ENCODE results near the gene CIPC. TPM values are rescaled to one million over a fixed set of nuclear protein-coding genes. Genes with fewer than 3 reads are reported as not detected.
A peak's percentile ranks its signal among the peaks of the same experiment; 100 is the strongest.

Gene CIPC
- 10 to 100 TPM; 13.9 to 26.8 (median 25.3) TPM for polyA plus RNA-seq (ENCODE audit: insufficient read length in 4 of 4)

DNA sequence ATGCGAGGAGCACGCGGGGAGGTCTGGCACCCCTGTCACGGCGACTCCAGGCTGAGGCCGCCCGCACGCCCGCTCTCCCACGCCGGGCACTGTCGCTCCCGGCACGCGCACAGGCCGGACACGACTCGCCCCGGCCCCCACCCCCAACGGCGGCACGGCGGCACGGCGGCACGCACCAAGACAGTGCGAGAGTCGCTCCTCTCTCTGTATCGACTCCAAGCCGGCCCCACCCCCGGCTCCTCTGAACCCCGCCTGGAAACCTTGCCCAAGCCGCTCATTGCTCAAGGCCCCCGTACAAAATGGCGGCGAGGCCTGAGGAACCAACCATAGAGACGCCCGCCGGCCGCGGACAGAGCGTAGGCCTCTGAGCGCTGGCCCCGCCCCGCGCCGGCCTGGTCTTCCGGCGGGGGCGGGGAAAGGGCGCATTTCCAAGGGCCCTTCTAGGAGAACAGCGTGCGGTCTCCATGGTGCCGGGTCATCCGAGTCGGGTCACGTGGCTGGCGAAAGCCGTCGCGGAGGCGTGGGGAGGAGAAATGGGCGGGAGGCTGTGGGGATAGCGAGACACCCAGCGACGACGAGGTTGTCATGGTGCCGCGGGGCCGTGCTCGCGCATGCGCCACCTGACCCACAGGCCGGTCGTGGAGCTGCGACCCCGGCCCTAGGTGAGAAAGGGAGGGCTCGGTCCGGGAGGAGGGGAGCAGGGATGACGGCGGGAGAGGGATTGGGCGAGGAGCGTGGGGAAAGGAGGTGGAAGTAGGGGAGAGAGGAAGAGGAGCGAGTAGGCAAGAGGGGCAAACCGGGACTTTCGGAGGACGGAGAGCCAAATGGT is at the start of gene CIPC:
Gene CIPC (plus strand): TSS at position 559 of the 829 bp plus-strand sequence. CDS start 7,451 bp downstream, outside the sequence.
- DNase-seq (ENCODE audit: low read depth in 4 of 4, low spot score in 3 of 4), result peak; percentile 97 to 99 (median 99)

DNA sequence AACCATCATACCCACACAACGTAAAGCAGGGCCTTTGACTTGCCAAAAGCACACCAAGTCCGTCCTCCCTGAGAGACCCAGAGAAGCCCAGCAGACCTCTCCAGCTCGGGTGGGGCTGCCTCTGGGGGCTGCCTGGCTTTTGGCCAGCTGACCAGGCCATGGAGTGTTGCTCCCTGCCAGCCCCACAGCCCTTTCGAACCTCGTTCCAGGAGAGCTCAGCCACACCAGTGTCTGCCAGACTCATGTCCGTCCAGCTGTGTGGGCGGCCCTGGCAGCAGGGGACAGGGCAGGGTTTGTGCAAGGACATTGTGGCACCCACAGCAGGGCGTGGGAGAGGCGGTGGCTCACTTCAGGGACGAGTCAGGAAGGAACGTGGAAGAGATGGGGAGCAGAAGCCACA is 46.9 kb upstream of the CIPC start:
- DNase-seq (ENCODE audit: low read depth in 4 of 4, low spot score in 3 of 4), result no peak

DNA sequence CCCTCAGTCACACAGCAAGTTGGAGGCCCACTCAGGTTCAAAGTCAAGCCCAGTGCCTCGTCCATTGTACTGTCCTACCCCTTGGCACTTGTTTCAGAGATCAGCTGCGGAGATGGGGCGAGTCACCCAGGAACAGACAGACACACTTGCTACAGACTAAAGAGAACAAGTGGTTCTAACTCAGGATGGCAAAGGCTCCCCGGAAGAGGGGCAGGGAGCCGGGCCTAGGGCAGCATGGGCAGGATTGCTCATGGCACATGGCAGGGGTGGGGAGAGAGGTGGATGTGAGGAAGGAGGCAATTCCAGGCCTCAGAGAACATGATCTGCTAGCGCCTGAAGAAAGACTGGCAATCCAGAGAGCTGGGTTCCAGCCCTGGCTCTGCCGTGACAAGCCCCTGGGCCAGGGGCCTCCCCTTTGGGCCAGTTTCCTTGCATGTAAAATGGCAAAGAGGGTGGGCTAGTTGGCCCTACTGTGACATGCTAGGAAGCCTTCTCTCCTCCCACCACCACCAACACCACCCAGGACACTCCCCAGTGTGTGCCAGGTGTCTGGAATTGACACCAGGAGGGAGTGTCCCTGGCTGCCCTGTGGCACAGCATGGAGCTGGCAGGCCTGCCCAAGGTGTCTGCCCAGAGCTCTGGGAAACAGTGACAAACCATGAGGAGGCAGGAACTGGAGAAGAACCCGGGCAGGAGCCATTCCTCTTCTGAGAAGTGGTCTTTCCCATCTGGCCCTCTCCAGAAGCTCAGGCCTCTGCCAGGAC is 45.6 kb upstream of the CIPC start:
- DNase-seq (ENCODE audit: low read depth in 4 of 4, low spot score in 3 of 4), result no peak

DNA sequence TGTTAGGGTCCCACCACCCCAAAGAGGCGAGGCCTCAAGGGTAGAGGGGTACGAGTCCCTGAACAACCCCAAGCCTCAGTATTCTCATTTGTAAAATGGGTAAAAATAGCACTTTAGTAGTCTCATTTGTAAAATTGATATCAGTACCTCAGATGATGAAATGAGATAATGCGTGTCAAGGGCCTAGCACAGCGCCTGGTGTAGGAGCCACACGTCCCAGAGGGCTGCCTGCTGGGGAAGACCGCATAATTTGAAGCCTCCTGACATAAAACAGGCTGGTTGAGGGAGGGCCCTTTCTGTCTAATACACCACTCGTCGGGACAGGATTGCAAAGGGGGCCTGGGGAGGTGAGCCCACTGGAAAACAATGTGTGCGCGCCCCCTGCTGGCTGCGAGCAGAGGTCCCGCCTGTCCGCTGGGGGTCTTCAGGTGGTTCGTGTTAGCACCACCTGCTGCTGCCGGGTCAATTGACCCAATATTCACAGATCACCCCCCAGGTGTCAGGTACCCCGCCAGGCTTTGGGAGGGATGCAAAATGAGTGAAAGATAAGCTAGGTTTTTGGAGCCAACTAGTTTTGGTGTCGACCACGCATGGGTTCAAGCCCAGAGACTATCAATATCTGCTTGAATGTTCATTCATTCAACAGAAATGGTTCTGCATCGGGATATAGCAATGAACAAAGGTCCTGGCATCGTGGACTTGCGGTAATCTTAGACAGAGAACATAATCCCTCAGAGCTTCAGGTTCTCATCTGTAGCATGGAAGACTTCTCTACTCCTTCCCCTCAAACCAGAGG is 44.8 kb upstream of the CIPC start:
- DNase-seq (ENCODE audit: low read depth in 4 of 4, low spot score in 3 of 4), result no peak

- no peak for DNase-seq (ENCODE audit: low read depth in 4 of 4, low spot score in 3 of 4)
Measured at GRCh38 chr14:77055306-77055705, 42.8 kb upstream of the CIPC start.

GRCh38 chr14:77055981-77056380 is 42.1 kb upstream of the CIPC start:
- no peak for DNase-seq (ENCODE audit: low read depth in 4 of 4, low spot score in 3 of 4)

- no peak for DNase-seq (ENCODE audit: low read depth in 4 of 4, low spot score in 3 of 4)
Measured at GRCh38 chr14:77058117-77058516, 39.9 kb upstream of the CIPC start.

DNA sequence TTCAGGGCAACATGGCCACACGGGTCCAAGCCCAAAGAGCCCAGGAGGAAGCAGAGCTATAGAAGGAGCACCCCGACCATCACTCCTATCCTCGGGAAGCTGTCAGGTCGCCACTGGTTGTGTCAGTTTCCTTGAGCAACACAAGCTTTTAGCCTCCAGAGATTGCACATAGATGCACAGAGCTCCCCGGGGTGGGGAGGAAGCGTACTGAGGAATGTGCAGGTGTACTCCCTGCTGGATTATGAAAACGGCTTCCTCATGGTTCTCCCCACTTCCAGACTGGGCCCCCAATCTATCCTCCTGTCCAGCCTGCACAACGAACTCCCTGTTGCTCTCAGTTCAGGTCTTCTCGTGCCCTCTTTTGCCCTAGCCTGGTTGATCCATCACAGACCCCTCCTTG is 39.3 kb upstream of the CIPC start:
- no peak for DNase-seq (ENCODE audit: low read depth in 4 of 4, low spot score in 3 of 4)

DNA sequence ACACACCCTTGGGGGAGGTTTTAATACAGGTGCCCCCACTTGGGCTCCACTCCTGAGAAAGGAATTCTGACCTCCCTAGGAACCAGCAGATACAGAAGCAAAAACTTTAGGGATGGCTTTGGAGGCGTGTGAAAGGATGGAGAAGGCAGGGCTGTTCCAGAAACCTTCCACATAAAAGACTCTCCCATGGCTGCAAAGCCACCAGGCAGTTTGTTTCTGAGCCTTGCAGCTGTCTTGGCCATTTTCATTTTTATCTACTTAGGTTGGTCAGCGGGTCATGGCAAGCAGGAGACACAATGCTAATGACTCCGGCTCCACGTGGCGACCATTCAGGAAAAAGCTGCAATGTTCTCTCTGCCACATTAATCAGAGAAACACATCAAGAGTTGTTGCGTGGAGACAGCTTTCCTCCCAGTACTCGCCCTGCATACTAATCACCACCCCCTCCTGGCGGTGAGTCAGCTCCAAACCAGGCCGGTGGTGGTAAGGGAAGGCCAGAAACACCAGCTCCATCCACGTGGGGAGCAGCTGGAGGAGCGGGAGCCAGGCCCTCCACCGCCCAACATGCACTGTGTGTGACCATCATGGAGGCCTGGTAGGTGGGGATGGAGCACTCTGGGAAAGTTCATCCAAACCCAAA is 38.7 kb upstream of the CIPC start:
- no peak for DNase-seq (ENCODE audit: low read depth in 4 of 4, low spot score in 3 of 4)

DNA sequence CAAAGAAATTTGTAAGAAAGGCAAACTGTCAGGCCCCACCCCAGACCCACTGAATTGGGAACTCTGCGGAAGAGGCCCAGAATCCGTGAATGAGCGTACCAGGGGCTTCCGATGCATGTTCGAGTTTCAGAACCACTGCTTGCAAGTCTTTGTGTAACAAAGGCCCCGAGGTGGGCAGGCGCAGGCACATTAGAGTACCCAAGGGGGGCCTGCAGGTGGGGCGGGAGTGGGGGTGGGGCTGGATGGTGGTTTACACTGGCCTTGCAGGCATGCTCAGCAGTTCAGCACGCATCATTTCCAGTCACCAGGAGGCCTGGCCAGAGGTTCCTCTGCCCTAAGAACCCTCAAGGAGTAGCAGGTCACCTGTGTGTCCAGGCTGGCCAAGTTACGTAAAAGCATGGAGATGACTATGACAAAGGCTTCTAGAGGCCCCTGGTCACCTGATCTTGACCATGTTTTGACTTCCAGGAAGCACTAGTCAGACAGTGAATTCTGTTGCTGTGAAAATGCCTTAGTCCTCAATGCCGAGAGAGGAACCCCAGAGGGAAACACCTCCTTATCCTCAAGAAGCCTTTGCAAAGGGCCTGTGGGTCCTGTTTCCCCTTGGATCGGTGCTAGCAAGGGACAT is 36.3 kb upstream of the CIPC start:
- no peak for DNase-seq (ENCODE audit: low read depth in 4 of 4, low spot score in 3 of 4)

GRCh38 chr14:77062261-77062660 is 35.8 kb upstream of the CIPC start:
- no peak for DNase-seq (ENCODE audit: low read depth in 4 of 4, low spot score in 3 of 4)

DNA sequence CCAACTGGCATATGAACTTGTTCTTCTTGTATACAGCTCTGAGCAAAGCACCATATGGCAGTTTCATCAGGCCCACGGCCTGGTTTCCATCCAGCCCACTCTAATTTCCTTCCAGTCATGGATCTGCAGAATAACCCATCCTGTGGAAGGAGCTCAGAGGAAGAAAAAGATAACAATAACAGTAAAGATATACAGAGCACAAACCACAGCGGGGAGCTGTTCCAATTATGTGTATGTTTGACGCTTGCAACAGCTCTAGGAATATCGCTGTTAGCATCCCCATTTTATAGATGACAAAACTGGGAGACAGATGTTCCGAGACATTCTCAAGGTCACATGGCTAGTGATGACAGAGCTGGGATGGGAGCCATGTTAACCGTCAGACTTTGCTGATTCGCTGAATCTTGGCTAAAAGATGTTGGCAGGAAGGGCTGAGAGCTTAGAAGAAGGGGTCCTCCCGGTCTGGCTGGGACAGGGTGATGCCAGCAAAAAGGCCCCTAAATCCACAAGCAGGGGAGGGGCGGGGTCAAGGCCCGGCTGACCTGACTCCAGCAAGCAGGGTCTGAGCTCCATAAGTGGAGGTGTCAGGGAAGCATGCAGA is 34.4 kb upstream of the CIPC start:
- no peak for DNase-seq (ENCODE audit: low read depth in 4 of 4, low spot score in 3 of 4)

DNA sequence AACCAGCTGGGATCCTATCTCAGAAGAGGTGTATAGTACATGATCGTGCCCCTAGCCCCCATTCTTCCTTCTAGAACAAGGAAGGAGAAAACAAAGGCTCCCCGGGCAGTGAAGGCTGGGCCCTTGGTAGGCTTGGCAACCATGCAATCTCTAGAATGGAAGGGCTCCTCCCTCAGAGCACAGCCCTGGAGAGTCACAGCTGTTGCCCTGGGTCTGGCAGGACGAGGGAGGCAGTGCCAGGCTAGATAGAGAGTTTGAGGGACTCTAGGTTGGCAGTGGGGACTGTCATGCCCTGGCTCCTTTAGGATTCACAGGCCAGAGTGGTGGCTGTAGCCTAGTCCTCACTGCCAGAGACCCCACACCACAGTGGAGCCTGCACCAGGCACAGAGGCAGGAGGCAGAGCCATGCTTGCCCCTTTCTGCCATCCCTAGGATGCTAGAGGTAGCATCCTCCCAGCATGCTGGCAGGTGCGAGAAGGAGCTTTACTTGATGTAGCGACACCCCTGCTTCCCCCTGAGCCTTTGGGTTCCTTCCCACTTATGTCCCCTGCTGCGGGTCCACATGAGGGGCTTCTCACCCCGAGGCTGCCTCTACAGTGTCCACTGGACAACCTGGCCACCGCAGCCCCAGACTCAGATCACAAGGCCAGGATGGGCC is 33.4 kb upstream of the CIPC start:
- DNase-seq (ENCODE audit: low read depth in 4 of 4, low spot score in 3 of 4), result no peak

- no peak for DNase-seq (ENCODE audit: low read depth in 4 of 4, low spot score in 3 of 4)
Measured at GRCh38 chr14:77065851-77066577, 32.0 kb upstream of the CIPC start.

GRCh38 chr14:77066578-77067172 is 31.4 kb upstream of the CIPC start:
- no peak for DNase-seq (ENCODE audit: low read depth in 4 of 4, low spot score in 3 of 4)

- no peak for DNase-seq (ENCODE audit: low read depth in 4 of 4, low spot score in 3 of 4)
Measured at GRCh38 chr14:77067632-77068516, 30.2 kb upstream of the CIPC start.

DNA sequence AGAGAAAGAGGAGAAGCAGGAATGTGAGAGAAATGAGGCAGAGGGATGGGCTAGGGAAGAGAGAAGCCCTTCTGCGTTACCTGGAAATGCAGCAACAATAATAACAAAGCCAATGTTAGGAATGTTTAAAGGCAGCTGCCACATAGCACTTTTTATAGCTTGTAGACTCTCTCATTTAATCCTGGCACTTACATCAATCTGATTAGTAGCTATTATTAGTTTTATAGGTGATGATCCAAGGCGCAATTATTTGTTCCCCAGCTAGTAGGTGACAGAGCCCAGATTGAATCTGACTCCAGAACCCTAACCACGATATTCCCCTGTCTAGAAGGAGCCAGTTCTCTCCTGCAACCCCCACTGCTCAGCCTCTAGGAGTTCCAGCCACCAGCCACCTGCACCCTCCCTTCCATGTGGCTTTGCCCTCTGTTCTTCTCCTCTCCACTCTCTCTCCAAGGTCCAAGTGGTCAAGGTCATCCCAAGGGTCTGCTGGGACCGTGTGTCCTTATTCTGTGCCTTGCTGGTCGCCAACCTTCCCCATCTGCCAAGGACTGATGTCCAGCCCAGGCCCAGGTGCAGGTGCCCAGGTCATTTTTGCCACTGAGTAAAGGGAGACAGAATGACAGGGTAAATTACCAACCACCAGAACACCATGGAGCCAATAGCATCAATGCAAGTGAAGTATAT is 29.4 kb upstream of the CIPC start:
- DNase-seq (ENCODE audit: low read depth in 4 of 4, low spot score in 3 of 4), result no peak
